ENCODE measurements around the gene DPEP2. TPM values are rescaled to one million over a fixed set of nuclear protein-coding genes. Genes with fewer than 3 reads are reported as not detected.
"Not testable (repeated sequence)": the region's sequence is repeated elsewhere in the genome, so short reads cannot be mapped to it uniquely, and the experiment has no call there.

Gene DPEP2
- total RNA-seq, 1 donor, result under 0.01 TPM

- H3K4me3 ChIP-seq (ENCODE audit: low read depth, low read length), result no peak overlapping the region
- DNase-seq (ENCODE audit: low read depth), result no peak
- TF ChIP-seq CTCF (IDR thresholded peaks at IDR 0.05; ENCODE audit: insufficient read depth, low read depth, low read length), result no peak
Observed at GRCh38 chr16:68021490-68021889, 22.2 kb upstream of the DPEP2 start.

GRCh38 chr16:68019167-68019680 lies 19.9 kb upstream of the DPEP2 start:
- no peak overlapping the region for H3K4me3 ChIP-seq (ENCODE audit: low read depth, low read length)
- TF ChIP-seq CTCF (IDR thresholded peaks at IDR 0.05; ENCODE audit: insufficient read depth, low read depth, low read length), result no peak
- DNase-seq (ENCODE audit: low read depth), result no peak

- no peak for DNase-seq (ENCODE audit: low read depth)
- no peak for TF ChIP-seq CTCF (IDR thresholded peaks at IDR 0.05; ENCODE audit: insufficient read depth, low read depth, low read length)
- no peak within 1 kb of the TSS for H3K4me3 ChIP-seq (ENCODE audit: low read depth, low read length)
Observed at GRCh38 chr16:68015681-68016080, 16.4 kb upstream of the DPEP2 start, which contains the start of gene DPEP2NB. Gene DPEP2NB, minus strand, starts transcription at chr16:68015911. Its CDS starts 141 bp downstream, at chr16:68015770.

GRCh38 chr16:68013440-68013839 lies 14.2 kb upstream of the DPEP2 start:
- TF ChIP-seq CTCF (IDR thresholded peaks at IDR 0.05; ENCODE audit: insufficient read depth, low read depth, low read length), result no peak
- DNase-seq (ENCODE audit: low read depth), result no peak
- no peak overlapping the region for H3K4me3 ChIP-seq (ENCODE audit: low read depth, low read length)

GRCh38 chr16:68009872-68010271 lies 10.6 kb upstream of the DPEP2 start:
- not testable (repeated sequence) for DNase-seq (ENCODE audit: low read depth)

GRCh38 chr16:68009157-68009735 lies 10.0 kb upstream of the DPEP2 start:
- TF ChIP-seq CTCF (IDR thresholded peaks at IDR 0.05; ENCODE audit: insufficient read depth, low read depth, low read length), result no peak
- H3K4me3 ChIP-seq (ENCODE audit: low read depth, low read length), result no peak overlapping the region
- no peak for DNase-seq (ENCODE audit: low read depth)

More at GRCh38 chr16:68009872-68010271, 10.6 kb upstream of the DPEP2 start:
- H3K4me3 ChIP-seq (ENCODE audit: low read depth, low read length), result not testable (repeated sequence)

GRCh38 chr16:68005786-68006286 lies 6.6 kb upstream of the DPEP2 start:
- peak; percentile 73 for DNase-seq (ENCODE audit: low read depth)
- H3K4me3 ChIP-seq (ENCODE audit: low read depth, low read length), result no peak overlapping the region
- TF ChIP-seq CTCF (IDR thresholded peaks at IDR 0.05; ENCODE audit: insufficient read depth, low read depth, low read length), result no peak
